ENCODE data around the gene CLCN1.

CLCN1 gene

DNA sequence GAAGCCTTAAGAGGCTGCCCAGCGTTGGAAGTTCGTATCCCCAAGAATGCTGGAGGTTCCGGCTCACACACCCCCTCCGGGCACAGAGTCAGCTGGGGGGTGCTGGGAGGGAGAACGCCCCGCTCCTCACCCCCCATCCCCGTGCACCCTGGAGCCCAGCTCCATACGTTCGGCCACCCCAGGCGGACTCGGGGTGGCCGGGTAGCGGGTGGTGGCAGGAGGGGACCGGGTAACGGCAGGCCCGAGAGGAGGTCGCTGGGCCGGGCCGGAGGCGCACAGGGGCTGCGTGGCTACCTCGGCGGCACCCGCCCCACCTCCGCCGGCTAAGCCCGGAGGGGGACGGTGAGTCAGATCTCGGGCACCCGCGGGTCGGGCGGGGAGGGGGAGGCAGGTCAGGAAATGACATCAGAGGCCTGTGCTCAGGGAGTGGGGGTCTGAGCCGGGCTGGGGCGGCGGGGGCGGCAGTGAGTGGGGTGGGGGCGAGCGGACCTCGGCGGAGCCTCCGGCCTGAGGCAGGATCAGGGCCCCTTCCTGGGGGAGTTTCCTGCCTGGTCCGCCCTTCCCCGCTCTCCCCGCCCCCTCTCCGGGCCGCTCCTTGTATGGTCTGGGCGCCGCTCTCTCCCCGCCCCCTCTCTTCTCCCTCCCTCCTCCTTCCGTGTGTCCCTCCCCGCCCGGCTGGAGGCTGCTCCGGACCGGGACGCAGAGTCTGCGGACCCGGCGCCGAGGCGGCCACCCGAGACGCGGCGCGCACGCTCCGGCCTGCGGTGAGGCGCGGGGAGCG is 64.9 kb downstream of the CLCN1 start, which contains the start of gene ZYX:
TSS of gene ZYX (plus strand) at position 700 of the 781 bp plus-strand sequence. CDS start 227 bp downstream, outside the sequence.
- Histone ChIP-seq H3K4me3 (ENCODE audit: low read depth, low read length) (peak within 1 kb of the TSS; percentile 96), H3K9me3 (ENCODE audit: control insufficient read depth, insufficient read depth, low read length) (no peaks in the 10 kb centered on the region), H3K9ac (ENCODE audit: low read depth, low read length) (peak within 1 kb of the TSS; percentile 96), H3K27ac (ENCODE audit: low read depth, low read length) (peak within 1 kb of the TSS; percentile 99), H3K27me3 (ENCODE audit: control insufficient read depth, insufficient read depth, low read length) (no peaks in the 10 kb centered on the region), H3K36me3 (ENCODE audit: control insufficient read depth, insufficient read depth, low read length) (peaks cover 33% of the 10 kb centered on the region), H3K4me1 (ENCODE audit: control insufficient read depth, insufficient read depth, low read length) (peaks cover 26% of the 10 kb centered on the region)

- Histone ChIP-seq H3K9ac (ENCODE audit: low read depth, low read length) (peak overlapping the region; percentile 89), H3K9me3 (ENCODE audit: control insufficient read depth, insufficient read depth, low read length) (no peaks in the 10 kb centered on the region), H3K36me3 (ENCODE audit: control insufficient read depth, insufficient read depth, low read length) (peaks cover 40% of the 10 kb centered on the region), H3K27me3 (ENCODE audit: control insufficient read depth, insufficient read depth, low read length) (no peaks in the 10 kb centered on the region), H3K4me3 (ENCODE audit: low read depth, low read length) (peak overlapping the region; percentile 96), H3K27ac (ENCODE audit: low read depth, low read length) (peak overlapping the region; percentile 99), H3K4me1 (ENCODE audit: control insufficient read depth, insufficient read depth, low read length) (peaks cover 31% of the 10 kb centered on the region)
Observed at GRCh38 chr7:143381427-143382125, 65.7 kb downstream of the CLCN1 start.

DNA sequence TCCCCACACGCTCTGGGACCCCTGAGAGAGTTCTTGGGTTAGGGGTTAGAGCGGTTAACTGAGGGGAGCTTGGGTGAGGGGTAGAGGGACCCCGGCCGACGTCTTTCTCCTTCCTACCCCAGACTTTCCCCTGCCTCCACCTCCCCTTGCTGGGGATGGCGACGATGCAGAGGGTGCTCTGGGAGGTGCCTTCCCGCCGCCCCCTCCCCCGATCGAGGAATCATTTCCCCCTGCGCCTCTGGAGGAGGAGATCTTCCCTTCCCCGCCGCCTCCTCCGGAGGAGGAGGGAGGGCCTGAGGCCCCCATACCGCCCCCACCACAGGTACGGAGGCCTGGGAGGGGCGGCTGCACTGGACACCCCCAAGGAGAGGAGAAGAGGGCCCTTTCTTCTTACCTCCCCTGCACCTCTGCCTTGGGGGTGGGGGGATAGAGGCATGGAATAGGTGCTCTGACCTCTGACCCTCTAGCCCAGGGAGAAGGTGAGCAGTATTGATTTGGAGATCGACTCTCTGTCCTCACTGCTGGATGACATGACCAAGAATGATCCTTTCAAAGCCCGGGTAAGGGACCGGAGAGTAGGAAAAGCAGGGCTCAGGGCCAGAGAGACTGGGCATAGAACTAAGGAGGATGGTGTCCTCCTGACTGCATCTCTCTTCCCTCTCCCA is 66.3 kb downstream of the CLCN1 start:
- peaks cover 46% of the 10 kb centered on the region for H3K36me3 ChIP-seq (ENCODE audit: control insufficient read depth, insufficient read depth, low read length)
- peak overlapping the region; percentile 89 for H3K9ac ChIP-seq (ENCODE audit: low read depth, low read length)
- H3K27ac ChIP-seq (ENCODE audit: low read depth, low read length) = peak overlapping the region; percentile 99
- H3K4me1 ChIP-seq (ENCODE audit: control insufficient read depth, insufficient read depth, low read length) = peaks cover 31% of the 10 kb centered on the region
- H3K4me3 ChIP-seq (ENCODE audit: low read depth, low read length) = peak overlapping the region; percentile 96
- H3K9me3 ChIP-seq (ENCODE audit: control insufficient read depth, insufficient read depth, low read length) = no peaks in the 10 kb centered on the region
- H3K27me3 ChIP-seq (ENCODE audit: control insufficient read depth, insufficient read depth, low read length) = no peaks in the 10 kb centered on the region

DNA sequence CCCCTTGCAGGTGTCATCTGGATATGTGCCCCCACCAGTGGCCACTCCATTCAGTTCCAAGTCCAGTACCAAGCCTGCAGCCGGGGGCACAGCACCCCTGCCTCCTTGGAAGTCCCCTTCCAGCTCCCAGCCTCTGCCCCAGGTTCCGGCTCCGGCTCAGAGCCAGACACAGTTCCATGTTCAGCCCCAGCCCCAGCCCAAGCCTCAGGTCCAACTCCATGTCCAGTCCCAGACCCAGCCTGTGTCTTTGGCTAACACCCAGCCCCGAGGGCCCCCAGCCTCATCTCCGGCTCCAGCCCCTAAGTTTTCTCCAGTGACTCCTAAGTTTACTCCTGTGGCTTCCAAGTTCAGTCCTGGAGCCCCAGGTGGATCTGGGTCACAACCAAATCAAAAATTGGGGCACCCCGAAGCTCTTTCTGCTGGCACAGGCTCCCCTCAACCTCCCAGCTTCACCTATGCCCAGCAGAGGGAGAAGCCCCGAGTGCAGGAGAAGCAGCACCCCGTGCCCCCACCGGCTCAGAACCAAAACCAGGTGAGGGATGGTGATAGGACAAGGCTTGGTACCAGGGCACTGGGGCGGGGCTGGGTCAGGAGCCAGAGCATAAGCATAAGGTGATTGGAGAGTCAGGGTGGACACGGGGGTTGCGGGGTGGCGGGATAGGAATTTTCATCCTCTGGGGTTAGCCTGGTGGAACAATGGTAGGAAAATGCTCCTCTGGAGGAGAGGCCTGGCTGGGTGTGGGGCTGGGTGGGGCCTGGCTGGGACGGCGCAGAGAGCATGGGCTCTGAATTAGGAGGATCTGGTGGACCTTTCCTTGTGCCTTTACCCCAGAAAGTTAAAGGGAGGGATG is 67.1 kb downstream of the CLCN1 start:
- Histone ChIP-seq H3K27ac (ENCODE audit: low read depth, low read length) (no peak overlapping the region), H3K4me1 (ENCODE audit: control insufficient read depth, insufficient read depth, low read length) (peaks cover 31% of the 10 kb centered on the region), H3K27me3 (ENCODE audit: control insufficient read depth, insufficient read depth, low read length) (no peaks in the 10 kb centered on the region), H3K4me3 (ENCODE audit: low read depth, low read length) (peak overlapping the region; percentile 96), H3K9ac (ENCODE audit: low read depth, low read length) (no peak overlapping the region), H3K9me3 (ENCODE audit: control insufficient read depth, insufficient read depth, low read length) (no peaks in the 10 kb centered on the region), H3K36me3 (ENCODE audit: control insufficient read depth, insufficient read depth, low read length) (peaks cover 53% of the 10 kb centered on the region)

DNA sequence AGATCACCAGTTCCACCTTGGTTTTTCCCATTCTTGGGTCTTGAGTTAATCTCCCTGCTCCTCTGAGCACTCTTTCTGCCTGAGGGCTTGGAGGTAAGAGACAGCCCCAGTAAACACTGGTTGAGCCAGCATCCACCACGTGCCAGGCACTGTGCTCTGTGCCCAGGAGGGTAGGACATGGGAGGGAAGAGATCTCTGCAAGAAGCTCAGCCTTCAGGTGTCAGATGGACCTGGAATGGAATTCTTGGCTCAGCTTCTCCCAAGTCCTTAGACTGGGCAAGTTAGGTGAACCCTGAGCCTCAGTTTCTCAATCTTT is 67.7 kb downstream of the CLCN1 start:
- Histone ChIP-seq H3K36me3 (ENCODE audit: control insufficient read depth, insufficient read depth, low read length) (peaks cover 59% of the 10 kb centered on the region), H3K4me3 (ENCODE audit: low read depth, low read length) (0 out of 2 replicates have a peak overlapping the region, but pooled peaks have one; percentile 96), H3K9ac (ENCODE audit: low read depth, low read length) (no peak overlapping the region), H3K9me3 (ENCODE audit: control insufficient read depth, insufficient read depth, low read length) (no peaks in the 10 kb centered on the region), H3K4me1 (ENCODE audit: control insufficient read depth, insufficient read depth, low read length) (peaks cover 31% of the 10 kb centered on the region), H3K27me3 (ENCODE audit: control insufficient read depth, insufficient read depth, low read length) (no peaks in the 10 kb centered on the region), H3K27ac (ENCODE audit: low read depth, low read length) (no peak overlapping the region)

- H3K36me3 ChIP-seq (ENCODE audit: control insufficient read depth, insufficient read depth, low read length) = peaks cover 65% of the 10 kb centered on the region
- H3K9me3 ChIP-seq (ENCODE audit: control insufficient read depth, insufficient read depth, low read length) = no peaks in the 10 kb centered on the region
- 0 out of 2 replicates have a peak overlapping the region, but pooled peaks have one; percentile 26 for H3K4me3 ChIP-seq (ENCODE audit: low read depth, low read length)
- H3K4me1 ChIP-seq (ENCODE audit: control insufficient read depth, insufficient read depth, low read length) = peaks cover 27% of the 10 kb centered on the region
- no peak overlapping the region for H3K27ac ChIP-seq (ENCODE audit: low read depth, low read length)
- no peaks in the 10 kb centered on the region for H3K27me3 ChIP-seq (ENCODE audit: control insufficient read depth, insufficient read depth, low read length)
- H3K9ac ChIP-seq (ENCODE audit: low read depth, low read length) = no peak overlapping the region
Observed at GRCh38 chr7:143384148-143384547, 68.2 kb downstream of the CLCN1 start.

DNA sequence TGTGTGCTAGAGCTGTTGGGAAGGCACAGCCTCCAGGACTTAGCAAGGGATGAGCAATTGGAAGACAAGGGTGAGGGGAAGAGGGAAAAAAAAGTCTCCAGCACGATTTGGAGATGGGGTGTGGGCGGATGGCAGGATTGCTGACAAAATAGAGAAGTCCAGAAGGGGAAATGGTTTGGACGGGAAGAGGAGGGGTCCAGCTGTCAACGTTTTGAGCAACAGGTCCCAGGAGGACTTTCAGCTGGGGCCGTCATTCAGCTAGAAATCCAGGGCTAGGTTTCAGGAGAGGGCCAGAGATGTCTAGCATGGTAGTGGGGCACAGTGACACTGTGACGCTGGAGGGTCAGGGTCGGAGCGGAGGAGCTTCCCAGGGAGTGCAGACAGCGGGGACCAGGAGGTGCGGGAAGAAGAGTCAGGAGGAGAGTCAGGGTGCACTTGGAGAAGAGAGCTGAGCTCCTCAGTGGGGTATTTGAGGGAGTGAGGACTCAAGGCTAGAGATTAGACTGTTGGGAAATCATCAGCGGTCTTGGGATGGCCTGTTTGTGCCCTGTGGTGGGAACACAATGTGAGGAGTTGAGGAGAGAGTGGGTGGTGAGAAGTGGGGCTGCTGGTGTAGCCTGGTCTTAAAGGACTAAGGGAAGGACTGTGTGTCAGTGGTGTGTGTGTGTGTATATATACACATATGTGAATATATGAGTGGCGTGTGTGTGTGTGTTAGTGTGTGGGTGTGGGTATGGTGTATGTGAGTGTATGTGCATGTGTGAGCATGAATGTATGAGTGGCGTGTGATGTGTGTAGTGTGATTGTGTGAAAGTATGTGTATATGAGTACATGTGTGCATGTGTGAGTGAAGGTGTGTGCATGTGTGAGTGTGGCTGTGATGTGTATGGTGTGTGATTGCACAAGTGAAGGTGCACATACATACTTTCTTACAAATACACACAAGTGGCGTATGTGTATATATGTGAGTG is 69.0 kb downstream of the CLCN1 start:
- peaks cover 72% of the 10 kb centered on the region for H3K36me3 ChIP-seq (ENCODE audit: control insufficient read depth, insufficient read depth, low read length)

GRCh38 chr7:143385891-143386781 is 70.2 kb downstream of the CLCN1 start:
- Histone ChIP-seq H3K9me3 (ENCODE audit: control insufficient read depth, insufficient read depth, low read length) (no peaks in the 10 kb centered on the region), H3K4me1 (ENCODE audit: control insufficient read depth, insufficient read depth, low read length) (peaks cover 18% of the 10 kb centered on the region), H3K4me3 (ENCODE audit: low read depth, low read length) (no peak overlapping the region), H3K27me3 (ENCODE audit: control insufficient read depth, insufficient read depth, low read length) (no peaks in the 10 kb centered on the region), H3K9ac (ENCODE audit: low read depth, low read length) (no peak overlapping the region), H3K27ac (ENCODE audit: low read depth, low read length) (no peak overlapping the region), H3K36me3 (ENCODE audit: control insufficient read depth, insufficient read depth, low read length) (peaks cover 84% of the 10 kb centered on the region)

More for the DNA sequence above, 69.0 kb downstream of the CLCN1 start:
- Histone ChIP-seq H3K4me1 (ENCODE audit: control insufficient read depth, insufficient read depth, low read length) (peaks cover 19% of the 10 kb centered on the region), H3K27ac (ENCODE audit: low read depth, low read length) (no peak overlapping the region), H3K9me3 (ENCODE audit: control insufficient read depth, insufficient read depth, low read length) (no peaks in the 10 kb centered on the region), H3K4me3 (ENCODE audit: low read depth, low read length) (no peak overlapping the region), H3K9ac (ENCODE audit: low read depth, low read length) (no peak overlapping the region), H3K27me3 (ENCODE audit: control insufficient read depth, insufficient read depth, low read length) (no peaks in the 10 kb centered on the region)

Measured in HUES48 (cell line).